Neuronal stem cell (in vitro differentiated cells): ENCODE results near the gene SOCS1.

ENCODE experiments used
- DNase-seq: peaks from one replicate; pipeline ENCODE4 v3.0.0-alpha.2; 2013; ENCODE audit warnings: low spot score
- H2AFZ ChIP-seq: one replicate; pipeline ENCODE4 v1.6.1; 2013; ENCODE audit warnings: mild to moderate bottlenecking, low read length, inconsistent platforms
- H2AK5ac ChIP-seq: 2 replicates; pipeline ENCODE4 v1.6.1; 2013; ENCODE audit warnings: low read depth, mild to moderate bottlenecking, inconsistent platforms, low read length, moderate library complexity, mixed read lengths
- H2BK120ac ChIP-seq: 2 replicates; pipeline ENCODE4 v1.6.1; 2013; ENCODE audit warnings: low read depth, mild to moderate bottlenecking, inconsistent platforms, low read length, moderate library complexity, mixed read lengths
- H2BK12ac ChIP-seq: one replicate; pipeline ENCODE4 v1.6.1; 2013; ENCODE audit warnings: low read length, inconsistent platforms
- H2BK15ac ChIP-seq: 2 replicates; pipeline ENCODE4 v1.6.1; 2013; ENCODE audit warnings: mild to moderate bottlenecking, low read length, inconsistent platforms, mixed read lengths
- H2BK5ac ChIP-seq: one replicate; pipeline ENCODE4 v1.6.1; 2013; ENCODE audit warnings: inconsistent platforms, mild to moderate bottlenecking, low read length, moderate library complexity
- H3K14ac ChIP-seq: one replicate; pipeline ENCODE4 v1.6.1; 2013; ENCODE audit warnings: low read length, inconsistent platforms
- H3K18ac ChIP-seq: 2 replicates; pipeline ENCODE4 v1.6.1; 2013; ENCODE audit warnings: low read length, inconsistent platforms
- H3K23ac ChIP-seq: 2 replicates; pipeline ENCODE4 v1.6.1; 2013; ENCODE audit warnings: low read depth, mild to moderate bottlenecking, mixed read lengths, low read length, inconsistent platforms; ENCODE audit not compliant: poor library complexity
- H3K27ac ChIP-seq: replicated peaks from 3 replicates; pipeline ENCODE4 v1.5.1; 2013; ENCODE audit warnings: low read length, inconsistent platforms
- H3K27me3 ChIP-seq, 3 experiments: 2 replicates each; pipeline ENCODE4 v1.6.1; 2013; ENCODE audit warnings: low read length in 3 of 3, mild to moderate bottlenecking in 2 of 3, inconsistent platforms in 1 of 3, low read depth in 1 of 3, mixed read lengths in 1 of 3, moderate library complexity in 1 of 3; ENCODE audit not compliant: control insufficient read depth in 3 of 3, insufficient read depth in 3 of 3
- H3K36me3 ChIP-seq, 2 donors: replicated peaks in 1 of 2; 2 replicates each; pipeline ENCODE4 v1.6.1; 2013; ENCODE audit warnings: low read length in 2 of 2; ENCODE audit not compliant: control insufficient read depth in 2 of 2, insufficient read depth in 2 of 2
- H3K4ac ChIP-seq: 2 replicates; pipeline ENCODE4 v1.6.1; 2013; ENCODE audit warnings: inconsistent platforms, mild to moderate bottlenecking, low read length, moderate library complexity
- H3K4me1 ChIP-seq, 2 donors: 1 replicate in 1 of 2; 2 replicates in 1 of 2; pipeline ENCODE4 v1.6.1; 2013; ENCODE audit warnings: low read length in 2 of 2, low read depth in 1 of 2; ENCODE audit not compliant: control insufficient read depth in 2 of 2, insufficient read depth in 1 of 2
- H3K4me2 ChIP-seq: one replicate; pipeline ENCODE4 v1.6.1; 2013; ENCODE audit warnings: mild to moderate bottlenecking, low read length, inconsistent platforms; ENCODE audit not compliant: insufficient read depth, poor library complexity, severe bottlenecking
- H3K4me3 ChIP-seq, 2 donors: 2 replicates each; pipeline ENCODE4 v1.5.1; 2013; ENCODE audit warnings: low read length in 2 of 2, mild to moderate bottlenecking in 2 of 2, inconsistent platforms in 1 of 2, moderate library complexity in 1 of 2
- H3K79me1 ChIP-seq: one replicate; pipeline ENCODE4 v1.6.1; 2013; ENCODE audit warnings: low read depth, mild to moderate bottlenecking, inconsistent platforms, low read length, moderate library complexity
- H3K9ac ChIP-seq: one replicate; pipeline ENCODE4 v1.6.1; 2013; ENCODE audit warnings: mild to moderate bottlenecking, low read depth, low read length, inconsistent platforms; ENCODE audit not compliant: poor library complexity
- H3K9me3 ChIP-seq, 2 donors: replicated peaks in 1 of 2; 2 replicates each; pipeline versions ENCODE3 to v1.6.1; 2013; ENCODE audit warnings: low read length in 2 of 2, mild to moderate bottlenecking in 2 of 2, inconsistent platforms in 1 of 2, low read depth in 1 of 2, mixed read lengths in 1 of 2, moderate library complexity in 1 of 2; ENCODE audit not compliant: control insufficient read depth in 2 of 2, insufficient read depth in 1 of 2
- H4K8ac ChIP-seq: one replicate; pipeline ENCODE4 v1.6.1; 2013; ENCODE audit warnings: low read depth, mild to moderate bottlenecking, inconsistent platforms, low read length, moderate library complexity
- H4K91ac ChIP-seq: one replicate; pipeline ENCODE4 v1.6.1; 2013; ENCODE audit warnings: low read length, low read depth, mild to moderate bottlenecking, inconsistent platforms; ENCODE audit not compliant: poor library complexity
- WGBS, 2 donors: extraction: QIAGEN DNeasy Blood & Tissue Kit; methylation state at CpG; one replicate each; pipeline ENCODE4 v1.1.7; 2013; ENCODE audit warnings: missing lambda C conversion rate in 2 of 2, mixed read lengths in 1 of 2; ENCODE audit not compliant: insufficient read length in 2 of 2, insufficient replicate concordance in 1 of 2; ENCODE audit errors: extremely low coverage in 2 of 2; 5-methylcytosine and 5-hydroxymethylcytosine counted together

Gene SOCS1

GRCh38 chr16:11262915-11263314, 6.9 kb upstream of the SOCS1 start:
- Histone ChIP-seq H3K36me3 (no peaks in the 10 kb centered on the region), H2AFZ (no peak overlapping the region), H3K23ac (no peak overlapping the region), H3K9ac (no peak overlapping the region), H3K4me1 (peaks cover 0 to 2% of the 10 kb centered on the region in 2 donors), H2BK15ac (no peak overlapping the region), H3K18ac (no peak overlapping the region), H3K14ac (no peak overlapping the region), H3K27me3 (no peaks in the 10 kb centered on the region), H2BK120ac (no peak overlapping the region), H4K91ac (no peak overlapping the region), H3K9me3 (no peaks in the 10 kb centered on the region), H4K8ac (no peak overlapping the region), H2AK5ac (no peak overlapping the region), H3K27ac (no peak overlapping the region), H3K4ac (no peak overlapping the region), H2BK5ac (no peak overlapping the region), H3K4me2 (no peak overlapping the region), H3K79me1 (no peaks in the 10 kb centered on the region), H2BK12ac (no peak overlapping the region), H3K4me3 (no peak overlapping the region)
- no peak for DNase-seq
- no CpG with 5 or more reads among the region's 8 CpGs for WGBS, 2 donors

- H4K91ac ChIP-seq: no peak overlapping the region
- no peak overlapping the region for H3K4me3 ChIP-seq
- no peak overlapping the region for H3K27ac ChIP-seq
- H3K9ac ChIP-seq: no peak overlapping the region
- H3K36me3 ChIP-seq: no peaks in the 10 kb centered on the region
- H2BK12ac ChIP-seq: no peak overlapping the region
- H3K9me3 ChIP-seq: no peaks in the 10 kb centered on the region
- H3K23ac ChIP-seq: no peak overlapping the region
- no peak overlapping the region for H3K4me2 ChIP-seq
- no peak for DNase-seq
- no peak overlapping the region for H3K18ac ChIP-seq
- H3K79me1 ChIP-seq: no peaks in the 10 kb centered on the region
- H2AFZ ChIP-seq: no peak overlapping the region
- no peak overlapping the region for H2BK15ac ChIP-seq
- H2AK5ac ChIP-seq: no peak overlapping the region
- no peak overlapping the region for H4K8ac ChIP-seq
- peaks cover 0 to 4% (median 0%) of the 10 kb centered on the region in 3 experiments for H3K27me3 ChIP-seq
- no peak overlapping the region for H2BK120ac ChIP-seq
- H3K4me1 ChIP-seq: peaks cover 4 to 7% of the 10 kb centered on the region in 2 donors
- H3K4ac ChIP-seq: no peak overlapping the region
- WGBS, 2 donors: no CpG with 5 or more reads among the region's 3 CpGs
- no peak overlapping the region for H2BK5ac ChIP-seq
- no peak overlapping the region for H3K14ac ChIP-seq
Observed at GRCh38 chr16:11260596-11260966, 4.6 kb upstream of the SOCS1 start.

GRCh38 chr16:11259655-11260595, 3.9 kb upstream of the SOCS1 start:
- no peak overlapping the region for H3K14ac ChIP-seq
- H2BK12ac ChIP-seq: no peak overlapping the region
- H2BK15ac ChIP-seq: no peak overlapping the region
- H4K8ac ChIP-seq: no peak overlapping the region
- H3K4me3 ChIP-seq: no peak overlapping the region
- H2BK120ac ChIP-seq: no peak overlapping the region
- no peaks in the 10 kb centered on the region for H3K79me1 ChIP-seq
- no peak overlapping the region for H3K4ac ChIP-seq
- H2AFZ ChIP-seq: no peak overlapping the region
- no peak overlapping the region for H3K23ac ChIP-seq
- peak overlapping the region; percentile 1 for H3K9ac ChIP-seq
- no peak overlapping the region for H3K4me2 ChIP-seq
- WGBS, 2 donors: no CpG with 5 or more reads among the region's 12 CpGs
- no peaks in the 10 kb centered on the region for H3K9me3 ChIP-seq
- H3K36me3 ChIP-seq: no peaks in the 10 kb centered on the region
- DNase-seq: no peak
- H3K18ac ChIP-seq: no peak overlapping the region
- H4K91ac ChIP-seq: no peak overlapping the region
- H2BK5ac ChIP-seq: no peak overlapping the region
- peak overlapping the region; percentile 3 for H2AK5ac ChIP-seq
- H3K27ac ChIP-seq: no peak overlapping the region
- H3K4me1 ChIP-seq: peaks cover 7 to 8% of the 10 kb centered on the region in 2 donors
- H3K27me3 ChIP-seq: peaks cover 0 to 9% (median 0%) of the 10 kb centered on the region in 3 experiments
